HCT116 (cell line): ENCODE measurements around the gene CHSY1. TPM values are rescaled to one million over a fixed set of nuclear protein-coding genes. Genes with fewer than 3 reads are reported as not detected.

Experiments used
- ATAC-seq: fragments of 200-7000 bp; cut with Tn5 transposase; 2 replicates; pipeline ENCODE4 v1.9.1; 2020; ENCODE audit warnings: mild to moderate bottlenecking, moderate library complexity
- BruUV-seq: library from RNA; stranded (reverse); fragments of 400-500 nt; replicated peaks from 2 replicates; lab custom pipeline; 2021; lab: Mats Ljungman, UMichigan
- CTCF ChIA-PET: fragments of 300-600 bp; sonication (Branson Sonifier 250); formaldehyde crosslinking; loops from one replicate; lab custom pipeline; 2021; ENCODE audit warnings: antibody characterized with exemption; lab: Charles Lee
- POLR2A ChIA-PET: fragments of 300-600, 350-600 bp; sonication (Branson Sonifier 250); formaldehyde crosslinking; loops from one replicate; lab custom pipeline; 2021; ENCODE audit warnings: antibody characterized with exemption; lab: Charles Lee
- RAD21 ChIA-PET, 2 experiments: fragments of 300-600 bp; sonication (Branson Sonifier 250); formaldehyde crosslinking; loops; one replicate each; lab custom pipeline; 2023; ENCODE audit warnings: low total read pairs in 2 of 2; ENCODE audit not compliant: uncharacterized antibody in 2 of 2, unreplicated experiment in 2 of 2, low non-redundant PET in 1 of 2; lab: Charles Lee
- DNase-seq: peaks from one replicate; pipeline ENCODE4 v3.0.0-alpha.2; 2010; ENCODE audit warnings: low read depth, low spot score
- H2AFZ ChIP-seq: fragments of 200-600 bp; shearing (Covaris generic), sonication (generic); 2 replicates; pipeline ENCODE4 v1.6.1; 2017; ENCODE audit warnings: low read depth, mixed run types, mixed read lengths, antibody characterized with exemption, low read length; ENCODE audit not compliant: poor library complexity, severe bottlenecking
- H3K27ac ChIP-seq: 2 replicates; pipeline ENCODE4 v1.5.1; 2012; ENCODE audit warnings: low read depth, low read length
- H3K27me3 ChIP-seq: fragments of 200-600 bp; sonication (generic); 2 replicates; pipeline ENCODE4 v1.6.1; 2016; ENCODE audit warnings: mixed run types, low read length, mixed read lengths; ENCODE audit not compliant: insufficient read depth
- H3K36me3 ChIP-seq, 2 experiments: fragments of 200-500 bp in 1 of 2; fragments of 200-600 bp in 1 of 2; sonication (Bioruptor generic) in 1 of 2; sonication (generic) in 1 of 2; 2 replicates each; pipeline versions ENCODE4 v1.5.1 to v1.6.1; 2014 to 2016; ENCODE audit warnings: low read length in 2 of 2, inconsistent platforms in 1 of 2, mixed read lengths in 1 of 2, mixed run types in 1 of 2; ENCODE audit not compliant: insufficient read depth in 2 of 2, control insufficient read depth in 1 of 2
- H3K4me1 ChIP-seq, 2 experiments: fragments of 200-600 bp in 1 of 2; sonication (generic) in 1 of 2; 2 replicates each; pipeline versions ENCODE4 v1.5.1 to v1.6.1; 2012 to 2017; ENCODE audit warnings: low read length in 2 of 2, inconsistent platforms in 1 of 2, mild to moderate bottlenecking in 1 of 2, mixed read lengths in 1 of 2, mixed run types in 1 of 2, moderate library complexity in 1 of 2; ENCODE audit not compliant: insufficient read depth in 2 of 2, control insufficient read depth in 1 of 2
- H3K4me2 ChIP-seq: fragments of 200-600 bp; sonication (generic); 2 replicates; pipeline ENCODE4 v1.6.1; 2017; ENCODE audit warnings: mixed run types, low read length, mixed read lengths
- H3K4me3 ChIP-seq, 2 experiments: fragments of 200-600 bp in 1 of 2; sonication (generic) in 1 of 2; replicated peaks in 1 of 2; 2 replicates each; pipeline ENCODE4 v1.5.1; 2011 to 2016; ENCODE audit warnings: low read length in 2 of 2, control low read depth in 1 of 2, low read depth in 1 of 2, mild to moderate bottlenecking in 1 of 2, mixed read lengths in 1 of 2, mixed run types in 1 of 2
- H3K79me2 ChIP-seq: fragments of 200-600 bp; sonication (generic); 2 replicates; pipeline ENCODE4 v1.6.1; 2017; ENCODE audit warnings: mild to moderate bottlenecking, mixed run types, low read length, moderate library complexity, mixed read lengths; ENCODE audit not compliant: insufficient read depth
- H3K9ac ChIP-seq: fragments of 200-600 bp; sonication (generic); 2 replicates; pipeline ENCODE4 v1.6.1; 2016; ENCODE audit warnings: low read length, mixed read lengths
- H3K9me2 ChIP-seq: fragments of 200-600 bp; sonication (generic), shearing (Covaris generic); 2 replicates; pipeline ENCODE4 v1.6.1; 2017; ENCODE audit warnings: mixed run types, mild to moderate bottlenecking, moderate library complexity; ENCODE audit not compliant: insufficient read depth
- H3K9me3 ChIP-seq, 2 experiments: fragments of 200-500 bp in 1 of 2; fragments of 200-600 bp in 1 of 2; sonication (Bioruptor generic) in 1 of 2; sonication (generic) in 1 of 2; 2 replicates each; pipeline ENCODE4 v1.6.1; 2014 to 2017; ENCODE audit warnings: low read length in 2 of 2, mixed read lengths in 2 of 2, inconsistent platforms in 1 of 2, low read depth in 1 of 2, mild to moderate bottlenecking in 1 of 2, mixed run types in 1 of 2, moderate library complexity in 1 of 2; ENCODE audit not compliant: control insufficient read depth in 1 of 2, insufficient read depth in 1 of 2
- H4K20me1 ChIP-seq: fragments of 200-600 bp; sonication (generic), shearing (Covaris generic); 2 replicates; pipeline ENCODE4 v1.6.1; 2017; ENCODE audit warnings: mixed run types, mild to moderate bottlenecking, moderate library complexity; ENCODE audit not compliant: insufficient read depth
- CBX3 ChIP-seq: IDR thresholded peaks from 2 replicates; pipeline ENCODE4 v1.6.1; 2012; ENCODE audit warnings: low read depth
- CEBPB ChIP-seq: IDR thresholded peaks from 2 replicates; pipeline ENCODE4 v1.6.1; 2012; ENCODE audit warnings: low read depth
- EGR1 ChIP-seq: IDR thresholded peaks from 2 replicates; pipeline ENCODE4 v1.6.1; 2012; ENCODE audit warnings: low read depth
- EZH2phosphoT487 ChIP-seq: fragments of 200-600 bp; IDR thresholded peaks from 2 replicates; pipeline ENCODE4 v1.6.1; 2018; ENCODE audit warnings: antibody characterized with exemption, borderline replicate concordance
- JUND ChIP-seq: IDR thresholded peaks from 2 replicates; pipeline ENCODE4 v1.6.1; 2012
- POLR2AphosphoS5 ChIP-seq: IDR thresholded peaks from 2 replicates; pipeline ENCODE4 v1.6.1; 2011; ENCODE audit warnings: mild to moderate bottlenecking, low read depth, low read length, moderate library complexity
- RAD21 ChIP-seq: IDR thresholded peaks from 2 replicates; pipeline ENCODE4 v1.6.1; 2012; ENCODE audit warnings: low read depth, mild to moderate bottlenecking
- SIN3A ChIP-seq: IDR thresholded peaks from 2 replicates; pipeline ENCODE4 v1.6.1; 2012; ENCODE audit warnings: low read depth
- SRF ChIP-seq: IDR thresholded peaks from 2 replicates; pipeline ENCODE4 v1.6.1; 2012; ENCODE audit warnings: low read depth
- TCF7L2 ChIP-seq: IDR thresholded peaks from 2 replicates; pipeline ENCODE4 v1.7.0; 2011; ENCODE audit warnings: borderline replicate concordance, inconsistent platforms; ENCODE audit not compliant: insufficient read depth, insufficient read length; ENCODE audit errors: extremely low read depth
- YY1 ChIP-seq: IDR thresholded peaks from 2 replicates; pipeline ENCODE4 v1.6.1; 2011; ENCODE audit warnings: low read length, low read depth, moderate library complexity, mild to moderate bottlenecking; ENCODE audit not compliant: insufficient replicate concordance; ENCODE audit errors: extremely low read depth
- ZFX ChIP-seq: fragments of 450-650 bp; IDR thresholded peaks from 2 replicates; pipeline ENCODE4 v1.6.1; 2017
- ZNF274 ChIP-seq: fragments of 200-500 bp; sonication (Bioruptor generic); IDR thresholded peaks from 2 replicates; pipeline ENCODE4 v1.6.1; 2014; ENCODE audit warnings: mild to moderate bottlenecking, low read depth, low read length, inconsistent platforms
- intact Hi-C: fragments of 100-400 bp; cut with micrococcal nuclease; formaldehyde crosslinking; loops from 2 replicates; pipeline ENCODE4 v1.10.0; 2022
- total RNA-seq: library from RNA; stranded (reverse); gene quantifications from one replicate; pipeline ENCODE4 v1.2.1, GENCODE V29; 2021; ENCODE audit not compliant: unreplicated experiment
- TF ChIP-seq, protein P1 (sequence below): IDR thresholded peaks from 2 replicates; pipeline ENCODE4 v1.6.1; 2011; ENCODE audit warnings: mild to moderate bottlenecking, low read length, moderate library complexity; ENCODE audit not compliant: insufficient replicate concordance; ENCODE audit errors: extremely low read depth
- TF ChIP-seq, protein P2 (sequence below): IDR thresholded peaks from 2 replicates; pipeline ENCODE4 v1.6.1; 2012
- TF ChIP-seq, protein P3 (sequence below): IDR thresholded peaks from 2 replicates; pipeline ENCODE4 v1.6.1; 2012; ENCODE audit warnings: low read depth

Gene CHSY1
- total RNA-seq, 1 experiment from 2014 or later: 25.4 TPM

DNA sequence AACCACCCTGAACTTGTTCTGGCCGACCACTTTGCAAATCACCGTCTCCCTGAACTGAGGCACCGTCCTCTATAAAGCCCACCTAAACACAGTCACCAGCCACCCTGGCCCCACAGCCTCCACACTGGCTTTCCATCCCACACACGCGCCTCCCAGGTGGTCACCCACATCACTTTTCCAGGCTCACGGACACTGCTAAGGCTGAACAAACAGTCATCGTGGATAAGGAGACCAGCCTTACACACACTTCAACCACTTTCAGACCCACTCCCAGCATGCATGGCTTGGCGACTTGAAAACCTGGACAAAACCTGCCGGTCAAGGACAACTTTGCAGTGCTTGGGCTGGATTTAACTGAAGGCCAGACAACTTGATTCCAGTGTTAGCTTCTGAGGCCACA lies 8.4 kb downstream of the CHSY1 start:
- intact Hi-C loops: no loop called here
- CTCF ChIA-PET: no interaction called here

More for the DNA sequence above, 8.4 kb downstream of the CHSY1 start:
- ATAC-seq (no peak), DNase-seq (no peak)
- ChIA-PET RAD21 (no interaction called here), POLR2A (no interaction called here)
- H3K4me2 ChIP-seq: no peak overlapping the region
- H4K20me1 ChIP-seq: peaks cover 5% of the 10 kb centered on the region; the same call in 1 of the 2 replicates
- TF ChIP-seq ZNF274: no peak
- TF ChIP-seq TCF7L2: no peak
- TF ChIP-seq, protein P1, sequence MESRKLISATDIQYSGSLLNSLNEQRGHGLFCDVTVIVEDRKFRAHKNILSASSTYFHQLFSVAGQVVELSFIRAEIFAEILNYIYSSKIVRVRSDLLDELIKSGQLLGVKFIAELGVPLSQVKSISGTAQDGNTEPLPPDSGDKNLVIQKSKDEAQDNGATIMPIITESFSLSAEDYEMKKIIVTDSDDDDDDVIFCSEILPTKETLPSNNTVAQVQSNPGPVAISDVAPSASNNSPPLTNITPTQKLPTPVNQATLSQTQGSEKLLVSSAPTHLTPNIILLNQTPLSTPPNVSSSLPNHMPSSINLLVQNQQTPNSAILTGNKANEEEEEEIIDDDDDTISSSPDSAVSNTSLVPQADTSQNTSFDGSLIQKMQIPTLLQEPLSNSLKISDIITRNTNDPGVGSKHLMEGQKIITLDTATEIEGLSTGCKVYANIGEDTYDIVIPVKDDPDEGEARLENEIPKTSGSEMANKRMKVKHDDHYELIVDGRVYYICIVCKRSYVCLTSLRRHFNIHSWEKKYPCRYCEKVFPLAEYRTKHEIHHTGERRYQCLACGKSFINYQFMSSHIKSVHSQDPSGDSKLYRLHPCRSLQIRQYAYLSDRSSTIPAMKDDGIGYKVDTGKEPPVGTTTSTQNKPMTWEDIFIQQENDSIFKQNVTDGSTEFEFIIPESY: no peak
- no peak for TF ChIP-seq POLR2AphosphoS5
- TF ChIP-seq JUND: no peak
- TF ChIP-seq SRF: no peak
- TF ChIP-seq, protein P2, sequence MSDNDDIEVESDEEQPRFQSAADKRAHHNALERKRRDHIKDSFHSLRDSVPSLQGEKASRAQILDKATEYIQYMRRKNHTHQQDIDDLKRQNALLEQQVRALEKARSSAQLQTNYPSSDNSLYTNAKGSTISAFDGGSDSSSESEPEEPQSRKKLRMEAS: no peak
- TF ChIP-seq CBX3: no peak
- no peak for TF ChIP-seq EGR1
- TF ChIP-seq RAD21: no peak
- no peak for TF ChIP-seq ZFX
- TF ChIP-seq YY1: no peak
- no peak for TF ChIP-seq CEBPB
- TF ChIP-seq EZH2phosphoT487: no peak
- TF ChIP-seq SIN3A: no peak
- TF ChIP-seq, protein P3, sequence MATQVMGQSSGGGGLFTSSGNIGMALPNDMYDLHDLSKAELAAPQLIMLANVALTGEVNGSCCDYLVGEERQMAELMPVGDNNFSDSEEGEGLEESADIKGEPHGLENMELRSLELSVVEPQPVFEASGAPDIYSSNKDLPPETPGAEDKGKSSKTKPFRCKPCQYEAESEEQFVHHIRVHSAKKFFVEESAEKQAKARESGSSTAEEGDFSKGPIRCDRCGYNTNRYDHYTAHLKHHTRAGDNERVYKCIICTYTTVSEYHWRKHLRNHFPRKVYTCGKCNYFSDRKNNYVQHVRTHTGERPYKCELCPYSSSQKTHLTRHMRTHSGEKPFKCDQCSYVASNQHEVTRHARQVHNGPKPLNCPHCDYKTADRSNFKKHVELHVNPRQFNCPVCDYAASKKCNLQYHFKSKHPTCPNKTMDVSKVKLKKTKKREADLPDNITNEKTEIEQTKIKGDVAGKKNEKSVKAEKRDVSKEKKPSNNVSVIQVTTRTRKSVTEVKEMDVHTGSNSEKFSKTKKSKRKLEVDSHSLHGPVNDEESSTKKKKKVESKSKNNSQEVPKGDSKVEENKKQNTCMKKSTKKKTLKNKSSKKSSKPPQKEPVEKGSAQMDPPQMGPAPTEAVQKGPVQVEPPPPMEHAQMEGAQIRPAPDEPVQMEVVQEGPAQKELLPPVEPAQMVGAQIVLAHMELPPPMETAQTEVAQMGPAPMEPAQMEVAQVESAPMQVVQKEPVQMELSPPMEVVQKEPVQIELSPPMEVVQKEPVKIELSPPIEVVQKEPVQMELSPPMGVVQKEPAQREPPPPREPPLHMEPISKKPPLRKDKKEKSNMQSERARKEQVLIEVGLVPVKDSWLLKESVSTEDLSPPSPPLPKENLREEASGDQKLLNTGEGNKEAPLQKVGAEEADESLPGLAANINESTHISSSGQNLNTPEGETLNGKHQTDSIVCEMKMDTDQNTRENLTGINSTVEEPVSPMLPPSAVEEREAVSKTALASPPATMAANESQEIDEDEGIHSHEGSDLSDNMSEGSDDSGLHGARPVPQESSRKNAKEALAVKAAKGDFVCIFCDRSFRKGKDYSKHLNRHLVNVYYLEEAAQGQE: no peak
- H2AFZ ChIP-seq: no peak overlapping the region
- peaks cover 100% of the 10 kb centered on the region for H3K79me2 ChIP-seq
- no peaks in the 10 kb centered on the region for H3K27me3 ChIP-seq
- H3K4me1 ChIP-seq: no peaks in the 10 kb centered on the region
- H3K27ac ChIP-seq: no peak overlapping the region
- no peaks in the 10 kb centered on the region for H3K9me2 ChIP-seq
- no peak overlapping the region for H3K4me3 ChIP-seq
- H3K9ac ChIP-seq: no peak overlapping the region
- peaks cover 10 to 16% of the 10 kb centered on the region in 2 experiments; a peak in 3 of 4 replicates for H3K36me3 ChIP-seq
- no peaks in the 10 kb centered on the region for H3K9me3 ChIP-seq
- BruUV-seq: no TSS peak
